GM19455 (cell line): ENCODE measurements around the gene E2F3.
"Not testable (repeated sequence)": the region's sequence is repeated elsewhere in the genome, so short reads cannot be mapped to it uniquely, and the experiment has no call there.

Source experiments
- ATAC-seq: cut with Tn5 transposase; IDR thresholded peaks from one replicate; pipeline ENCODE4 v1.9.1; 2021; ENCODE audit not compliant: unreplicated experiment

Gene E2F3

DNA sequence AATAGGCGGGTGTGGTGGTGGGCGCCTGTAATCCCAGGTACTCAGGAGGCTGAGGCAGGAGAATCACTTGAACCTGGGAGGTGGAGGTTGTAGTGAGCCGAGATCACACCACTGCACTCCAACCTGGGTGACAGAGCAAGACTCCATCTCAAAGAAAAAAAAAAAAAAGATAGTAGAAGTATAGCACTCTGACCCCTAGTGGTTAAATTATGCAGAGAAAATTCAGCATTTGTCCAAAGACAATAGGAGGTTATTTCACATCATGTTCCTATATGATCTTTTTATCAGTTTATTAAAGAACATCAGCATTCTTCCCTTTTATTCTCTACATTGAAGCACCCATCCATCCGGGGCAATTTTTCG lies 127.4 kb downstream of the E2F3 start:
- not testable (repeated sequence) for ATAC-seq

DNA sequence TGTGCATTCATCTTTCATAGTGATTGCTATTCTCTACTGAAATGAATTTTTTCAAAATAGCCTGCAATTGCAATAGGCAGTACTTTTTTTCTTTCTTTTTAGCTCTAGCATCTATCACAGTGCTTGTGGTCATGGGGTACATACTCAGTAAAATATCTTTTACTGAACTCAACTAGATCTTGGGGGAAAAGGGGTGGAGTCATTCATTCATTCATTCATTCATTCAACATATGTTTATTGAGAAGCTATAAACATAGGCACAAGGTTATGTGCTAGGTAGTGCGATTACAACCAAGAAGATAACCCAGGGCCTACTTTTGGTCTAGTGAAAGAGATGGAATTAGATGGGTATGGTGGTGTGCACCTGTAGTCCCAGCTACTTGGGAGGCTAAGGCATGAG lies 131.2 kb downstream of the E2F3 start:
- ATAC-seq = no peak

GRCh38 chr6:20533746-20534294 lies 132.1 kb downstream of the E2F3 start:
- ATAC-seq = no peak

DNA sequence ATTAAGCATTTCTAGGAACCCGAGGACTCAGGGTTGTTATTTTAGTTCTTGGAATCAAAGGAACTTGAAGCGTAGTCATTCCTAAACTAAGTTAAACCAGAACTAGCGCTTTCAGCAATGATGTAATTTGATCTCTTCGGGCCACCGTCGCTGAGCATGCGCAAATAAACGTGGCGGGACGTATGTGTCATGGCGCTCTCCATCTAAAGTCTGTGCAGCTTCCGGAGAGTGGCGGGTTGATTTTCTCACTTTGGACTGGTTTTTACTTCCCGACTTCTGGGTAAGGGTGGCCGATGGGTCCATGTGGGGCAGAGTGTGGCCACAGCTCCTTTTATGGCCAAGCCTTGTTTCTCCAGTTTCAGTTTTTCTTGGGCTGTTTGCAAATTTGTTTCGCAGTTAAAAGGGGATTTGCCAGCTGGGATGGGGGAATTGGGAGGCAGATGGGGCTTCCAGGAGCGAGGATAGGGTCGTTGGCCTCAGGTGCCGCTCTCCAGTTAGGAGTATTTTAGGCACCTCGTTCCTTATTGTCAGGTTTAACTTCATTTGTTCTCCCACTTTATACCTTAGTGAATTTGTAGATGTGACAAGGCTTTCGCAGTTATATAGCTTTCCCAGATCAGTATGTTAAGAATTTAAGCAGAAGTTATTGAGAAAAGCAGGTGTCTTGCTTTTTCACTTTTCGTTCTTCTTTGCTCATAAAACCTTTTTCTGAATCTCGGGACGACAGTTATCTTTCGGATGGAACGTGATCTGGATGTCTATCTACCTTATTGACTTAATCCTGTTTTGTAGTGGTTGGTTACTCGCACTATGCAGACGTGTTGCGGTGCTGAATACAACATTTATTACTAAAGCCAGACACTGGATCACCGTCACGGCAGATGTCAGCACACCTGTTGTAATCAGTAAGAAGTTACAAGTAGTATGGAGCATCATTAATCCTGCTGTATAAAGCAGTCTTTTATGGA lies 132.9 kb downstream of the E2F3 start, which contains the start of gene CDKAL1:
CDKAL1 (plus strand) TSS at position 163 of the 968 bp plus-strand sequence. CDS start 11,894 bp downstream, outside the sequence.
- ATAC-seq = peak; percentile 81

- ATAC-seq = no peak
Measured at GRCh38 chr6:20538131-20538662, 136.5 kb downstream of the E2F3 start.

GRCh38 chr6:20538907-20539306 lies 137.2 kb downstream of the E2F3 start:
- no peak for ATAC-seq

DNA sequence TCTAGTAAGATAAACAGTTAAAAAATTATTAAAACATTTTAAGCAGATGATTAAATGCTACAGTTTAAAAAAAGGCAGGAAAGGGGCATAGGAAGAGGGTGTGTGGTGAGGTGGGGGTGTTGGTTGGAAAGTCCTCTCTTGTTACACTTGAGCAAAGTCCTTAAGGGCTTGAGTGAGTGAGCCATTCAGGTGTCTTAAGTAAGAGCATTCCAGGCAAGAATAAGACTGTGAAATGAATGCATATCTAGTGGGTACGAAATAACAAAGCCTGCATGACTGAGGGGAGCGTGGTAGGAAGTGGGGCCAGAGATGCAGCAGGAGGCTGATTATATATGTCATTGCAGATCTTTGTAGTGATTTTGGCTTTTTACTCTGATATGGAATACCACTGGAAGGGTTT lies 137.7 kb downstream of the E2F3 start:
- ATAC-seq = no peak

GRCh38 chr6:20540683-20541082 lies 139.0 kb downstream of the E2F3 start:
- no peak for ATAC-seq

DNA sequence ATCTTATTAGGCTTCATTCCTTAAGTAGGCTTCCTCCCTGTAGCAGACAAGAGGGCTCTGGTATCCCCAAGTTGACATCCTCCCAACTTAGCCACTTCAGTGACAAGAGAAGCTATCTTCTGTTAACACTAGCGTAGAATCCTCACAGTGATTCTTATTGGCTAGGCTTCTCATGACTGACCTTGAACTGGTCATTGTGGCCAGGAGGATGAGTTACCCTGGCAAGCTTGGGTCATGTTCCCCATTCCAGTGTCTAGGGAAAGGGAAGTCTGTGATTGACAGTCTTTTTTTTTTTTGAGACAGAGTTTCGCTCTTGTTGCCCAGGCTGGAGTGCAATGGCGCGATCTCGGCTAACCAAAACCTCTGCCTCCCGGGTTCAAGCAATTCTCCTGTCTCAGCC lies 139.7 kb downstream of the E2F3 start:
- no peak for ATAC-seq

DNA sequence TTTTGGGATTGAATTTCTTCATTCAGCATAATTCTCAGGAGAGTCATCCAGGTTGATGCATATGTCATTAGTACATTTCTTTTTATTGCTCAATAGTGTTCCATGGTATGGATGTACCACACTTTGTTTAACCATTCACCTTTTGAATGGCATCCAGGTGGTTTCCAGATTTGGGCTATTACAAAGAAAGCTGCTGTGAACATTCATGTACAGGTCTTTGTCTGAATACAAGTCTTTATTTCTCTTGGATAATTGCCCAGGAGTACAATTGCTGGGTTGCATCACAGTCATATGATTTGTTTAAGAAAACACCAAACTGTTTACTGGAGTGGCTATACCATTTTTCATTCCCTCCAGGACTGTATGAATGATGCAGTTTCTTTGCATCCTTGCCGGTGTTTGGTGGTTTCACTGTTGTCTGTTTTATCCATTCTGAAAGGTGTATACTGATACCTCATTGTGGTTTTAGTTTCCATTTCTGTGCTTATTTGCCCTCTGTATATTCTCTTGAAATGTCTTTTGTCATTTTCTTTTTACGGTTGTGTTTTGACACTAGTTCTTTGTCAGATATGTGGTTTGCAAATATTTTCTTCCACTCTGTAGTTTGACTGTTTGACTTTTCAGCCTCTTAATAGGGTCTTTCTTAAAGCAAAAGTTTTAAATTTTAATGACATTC lies 141.4 kb downstream of the E2F3 start:
- peak; percentile 100 for ATAC-seq
